PC-3 (cell line): ENCODE results near the gene ITPRIP.

ENCODE experiments used
- CTCF ChIP-seq: fragments of 300-600 bp; sonication (generic); conservative IDR thresholded peaks from 2 replicates; pipeline ENCODE4 v1.5.1; 2017; ENCODE audit warnings: antibody characterized with exemption, low read depth, mild to moderate bottlenecking, low read length
- EZH2 ChIP-seq: fragments of 300-600 bp; sonication (generic); IDR thresholded peaks from one replicate; pipeline ENCODE4 v1.6.1; 2017; ENCODE audit warnings: antibody characterized with exemption, mild to moderate bottlenecking, low read length; ENCODE audit not compliant: unreplicated experiment

- TF ChIP-seq CTCF (no peak), EZH2 (no peak)
Observed at GRCh38 chr10:104351061-104351702, 12.9 kb upstream of the ITPRIP start.
